Measurements from ENCODE around the gene SIAH1.

GRCh38 chr16:48366165-48367093 is 18.8 kb downstream of the SIAH1 start:
- TF ChIP-seq CTCF (IDR thresholded peaks at IDR 0.05; ENCODE audit: insufficient read depth, low read length, poor library complexity, severe bottlenecking) (no peak), EZH2phosphoT487 (conservative IDR thresholded peaks at IDR 0.05; ENCODE audit: low read length) (no peak)
